ENCODE data around the gene IQSEC3. TPM values are rescaled to one million over a fixed set of nuclear protein-coding genes. Genes with fewer than 3 reads are reported as not detected.
"Not testable (repeated sequence)": the region's sequence is repeated elsewhere in the genome, so short reads cannot be mapped to it uniquely, and the experiment has no call there.

Gene IQSEC3
- total RNA-seq, 4 donors from 2014 or later = 1.3 to 4.4 (median 3.3) TPM

DNA sequence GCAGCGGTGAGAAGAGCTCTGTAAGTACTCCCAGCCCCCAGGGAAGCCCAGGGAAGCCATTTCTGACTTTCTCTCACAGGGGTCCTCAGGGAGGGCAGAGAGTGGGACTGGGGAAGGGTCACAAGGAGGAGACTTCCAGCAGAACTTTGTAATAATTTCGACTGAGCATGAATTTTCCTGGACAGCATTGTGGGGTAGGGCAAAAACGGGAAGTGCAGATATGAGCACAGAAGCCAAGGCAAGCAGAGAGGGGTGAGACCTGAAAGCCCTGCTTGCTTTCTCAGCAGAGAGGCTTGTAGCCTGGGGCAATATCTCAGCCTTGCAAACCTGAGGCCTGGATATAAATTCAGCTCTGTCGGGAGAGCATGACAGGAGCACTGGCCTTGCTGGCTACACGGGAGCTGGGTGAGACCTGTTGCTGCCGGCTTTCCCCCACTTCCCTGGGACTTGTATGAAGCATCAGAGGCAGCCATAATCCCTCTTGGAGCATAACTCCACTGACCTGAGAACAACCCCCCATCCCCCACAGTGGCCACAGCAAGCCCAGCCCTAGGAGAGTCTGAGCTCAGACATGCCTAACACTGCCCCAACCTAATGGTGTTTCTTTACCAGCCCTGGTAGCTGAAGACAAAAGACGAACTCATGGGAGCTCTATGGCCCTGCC is 9.8 kb upstream of the IQSEC3 start:
- ATAC-seq (ENCODE audit: low FRiP score) (peak; percentile 5), DNase-seq (ENCODE audit: low spot score) (no peak)
- TF ChIP-seq, protein P1, sequence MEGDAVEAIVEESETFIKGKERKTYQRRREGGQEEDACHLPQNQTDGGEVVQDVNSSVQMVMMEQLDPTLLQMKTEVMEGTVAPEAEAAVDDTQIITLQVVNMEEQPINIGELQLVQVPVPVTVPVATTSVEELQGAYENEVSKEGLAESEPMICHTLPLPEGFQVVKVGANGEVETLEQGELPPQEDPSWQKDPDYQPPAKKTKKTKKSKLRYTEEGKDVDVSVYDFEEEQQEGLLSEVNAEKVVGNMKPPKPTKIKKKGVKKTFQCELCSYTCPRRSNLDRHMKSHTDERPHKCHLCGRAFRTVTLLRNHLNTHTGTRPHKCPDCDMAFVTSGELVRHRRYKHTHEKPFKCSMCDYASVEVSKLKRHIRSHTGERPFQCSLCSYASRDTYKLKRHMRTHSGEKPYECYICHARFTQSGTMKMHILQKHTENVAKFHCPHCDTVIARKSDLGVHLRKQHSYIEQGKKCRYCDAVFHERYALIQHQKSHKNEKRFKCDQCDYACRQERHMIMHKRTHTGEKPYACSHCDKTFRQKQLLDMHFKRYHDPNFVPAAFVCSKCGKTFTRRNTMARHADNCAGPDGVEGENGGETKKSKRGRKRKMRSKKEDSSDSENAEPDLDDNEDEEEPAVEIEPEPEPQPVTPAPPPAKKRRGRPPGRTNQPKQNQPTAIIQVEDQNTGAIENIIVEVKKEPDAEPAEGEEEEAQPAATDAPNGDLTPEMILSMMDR (IDR thresholded peaks at IDR 0.05) = no peak

DNA sequence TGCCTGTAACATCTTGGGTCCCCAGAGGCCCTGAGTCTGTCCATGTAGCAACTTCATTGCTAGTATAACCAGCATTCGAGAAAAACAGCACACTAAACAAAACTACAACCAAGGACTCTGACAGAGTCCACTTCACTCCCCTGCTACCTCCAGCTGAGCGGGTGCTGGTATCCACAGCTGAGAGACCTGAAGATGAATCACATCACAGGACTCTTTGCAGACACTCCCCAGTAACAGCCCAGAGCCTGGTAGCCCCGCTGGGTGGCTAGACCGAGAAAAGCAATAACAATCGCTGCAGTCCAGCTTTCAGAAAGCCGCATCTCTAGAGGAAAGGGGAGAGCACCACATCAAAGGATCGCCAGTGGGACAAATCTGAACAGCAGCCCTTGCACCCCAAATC is 9.0 kb upstream of the IQSEC3 start:
- DNase-seq (ENCODE audit: low spot score) (no peak), ATAC-seq (ENCODE audit: low FRiP score) (no peak)
- TF ChIP-seq, protein P1 (IDR thresholded peaks at IDR 0.05) = peak in 1 of 3 donors; percentile 22

DNA sequence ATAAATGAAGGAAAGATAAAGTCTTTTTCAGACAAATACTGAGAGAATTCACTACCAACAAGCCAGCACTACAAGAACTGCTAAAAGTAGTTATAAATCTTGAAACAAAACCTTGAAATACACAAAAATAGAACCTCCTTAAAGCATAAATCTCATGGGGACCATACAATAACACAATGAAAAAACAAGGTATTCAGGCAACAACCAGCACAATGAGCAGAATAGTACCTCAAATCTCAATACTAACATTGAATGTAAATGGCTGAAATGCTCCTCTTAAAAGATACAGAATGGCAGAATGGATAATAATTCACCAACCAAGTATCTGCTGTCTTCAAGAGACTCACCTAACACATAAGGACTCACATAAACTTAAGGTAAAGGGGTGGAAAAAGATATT is 7.7 kb upstream of the IQSEC3 start:
- ATAC-seq (ENCODE audit: low FRiP score) (no peak), DNase-seq (ENCODE audit: low spot score) (no peak)
- TF ChIP-seq, protein P1 (IDR thresholded peaks at IDR 0.05) = no peak

DNA sequence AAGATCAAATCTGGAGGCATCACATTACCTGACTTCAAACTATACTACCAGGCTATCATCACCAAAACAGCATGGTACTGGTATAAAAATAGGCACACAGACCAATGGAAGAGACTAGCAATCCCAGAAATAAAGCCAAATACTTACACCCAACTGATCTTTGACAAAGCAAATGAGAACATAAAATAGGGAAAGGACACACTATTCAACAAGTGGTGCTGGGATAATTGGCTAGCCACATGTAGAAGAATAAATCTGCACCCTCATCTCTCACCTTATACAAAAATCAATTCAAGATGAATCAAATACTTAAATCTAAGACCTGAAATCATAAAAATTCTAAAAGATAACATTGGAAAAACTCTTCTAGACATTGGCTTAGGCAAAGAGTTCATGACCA is 4.7 kb upstream of the IQSEC3 start:
- not testable (repeated sequence) for ATAC-seq (ENCODE audit: low FRiP score)

DNA sequence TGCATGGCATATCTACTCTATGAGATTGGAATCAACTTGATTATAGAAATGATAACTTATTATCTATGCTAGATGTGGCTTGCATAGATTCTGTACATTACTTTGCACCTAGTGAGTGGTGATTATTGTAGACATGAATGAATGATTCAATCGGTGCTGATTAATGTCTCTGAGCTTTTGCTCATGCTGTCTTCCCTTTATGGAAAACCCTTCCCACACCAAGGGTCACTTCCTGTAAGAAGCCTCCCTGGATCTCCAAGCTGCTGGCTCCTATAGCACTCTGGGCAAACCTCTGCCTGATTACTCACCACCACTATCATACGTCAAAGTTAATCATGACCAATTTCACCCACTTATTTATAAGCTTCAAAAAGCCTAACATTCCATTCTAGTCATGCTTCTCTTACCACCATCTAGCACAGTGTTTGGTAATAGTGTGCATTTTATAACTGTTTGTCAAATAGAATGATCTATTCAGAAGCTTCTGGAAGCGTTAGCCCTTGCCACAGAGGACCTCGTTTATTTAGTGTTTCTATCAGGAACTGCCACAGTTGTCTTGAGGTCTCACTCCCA is 990 bp upstream of the IQSEC3 start:
- ATAC-seq (ENCODE audit: low FRiP score); DNase-seq (ENCODE audit: low spot score): not testable (repeated sequence)

More for the DNA sequence above, 4.7 kb upstream of the IQSEC3 start:
- DNase-seq (ENCODE audit: low spot score) = not testable (repeated sequence)

DNA sequence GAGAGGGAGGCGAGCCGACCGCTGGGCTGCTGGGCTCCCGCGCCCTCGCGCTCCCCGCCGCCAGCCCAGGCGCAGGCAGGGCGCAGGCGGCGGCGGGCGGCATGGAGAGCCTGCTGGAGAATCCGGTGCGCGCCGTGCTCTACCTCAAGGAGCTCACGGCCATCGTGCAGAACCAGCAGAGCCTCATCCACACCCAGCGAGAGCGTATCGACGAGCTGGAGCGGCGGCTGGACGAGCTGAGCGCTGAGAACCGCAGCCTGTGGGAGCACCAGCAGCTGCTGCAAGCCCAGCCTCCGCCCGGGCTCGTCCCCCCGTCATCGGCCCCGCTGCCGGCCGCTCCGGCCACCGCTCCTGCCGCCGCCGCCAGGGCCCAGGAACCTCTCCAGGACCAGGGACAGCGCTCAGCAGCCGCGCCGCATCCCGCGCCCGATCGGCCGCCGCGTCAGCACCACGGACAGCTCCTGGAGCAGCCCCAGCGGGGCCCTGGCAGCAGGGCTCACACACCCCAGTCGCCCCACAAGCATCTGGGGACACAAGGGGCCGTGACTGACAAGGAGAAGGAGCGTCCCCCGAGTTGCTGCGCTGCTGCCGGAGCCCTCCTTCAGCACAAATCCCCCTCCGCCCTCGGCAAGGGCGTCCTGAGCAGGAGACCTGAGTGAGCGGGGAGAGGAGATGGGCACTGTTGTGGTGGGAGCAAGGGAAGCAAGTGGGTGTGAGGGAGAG is 376 bp downstream of the IQSEC3 start:
- not testable (repeated sequence) for DNase-seq (ENCODE audit: low spot score)
- peak; percentile 94 for ATAC-seq (ENCODE audit: low FRiP score)

DNA sequence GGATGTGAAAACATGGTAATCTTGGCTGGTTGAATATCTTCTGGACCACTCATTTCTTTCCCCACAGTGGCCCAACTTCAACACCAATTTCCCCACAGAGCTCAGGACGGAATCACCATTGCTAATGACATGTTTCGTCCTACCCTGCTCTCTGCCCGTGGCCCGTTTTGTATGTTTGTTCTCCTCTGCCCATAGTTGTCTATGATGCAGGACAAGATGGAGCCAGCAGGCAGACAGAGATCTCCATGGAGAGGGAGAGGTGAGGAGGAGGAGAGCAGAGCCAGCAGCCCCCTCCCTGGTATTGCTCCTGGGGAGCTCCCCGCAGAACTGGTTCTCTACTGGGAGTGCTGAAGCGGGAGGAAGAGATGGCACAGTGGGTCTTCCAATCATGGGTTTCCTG is 3.1 kb downstream of the IQSEC3 start:
- DNase-seq (ENCODE audit: low spot score); ATAC-seq (ENCODE audit: low FRiP score): not testable (repeated sequence)

DNA sequence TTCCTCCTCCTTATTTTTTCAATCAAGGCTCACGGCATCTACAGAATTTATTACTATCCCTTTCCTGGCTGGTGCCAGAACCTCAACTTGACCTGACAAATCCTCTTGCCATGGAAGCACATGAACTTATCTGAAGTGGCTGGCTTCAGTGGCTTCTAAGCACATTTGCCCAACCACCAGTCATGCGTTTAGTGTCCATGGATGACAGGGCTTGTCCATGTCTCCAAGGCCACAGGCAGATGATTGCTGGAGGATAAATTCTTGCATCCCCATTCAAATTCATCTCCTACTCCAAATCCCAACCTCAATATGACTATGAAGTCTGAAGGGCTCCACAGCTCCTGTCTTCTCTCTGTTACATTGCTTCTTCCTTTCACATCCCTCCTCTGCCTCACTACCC is 4.0 kb downstream of the IQSEC3 start:
- not testable (repeated sequence) for ATAC-seq (ENCODE audit: low FRiP score)

DNA sequence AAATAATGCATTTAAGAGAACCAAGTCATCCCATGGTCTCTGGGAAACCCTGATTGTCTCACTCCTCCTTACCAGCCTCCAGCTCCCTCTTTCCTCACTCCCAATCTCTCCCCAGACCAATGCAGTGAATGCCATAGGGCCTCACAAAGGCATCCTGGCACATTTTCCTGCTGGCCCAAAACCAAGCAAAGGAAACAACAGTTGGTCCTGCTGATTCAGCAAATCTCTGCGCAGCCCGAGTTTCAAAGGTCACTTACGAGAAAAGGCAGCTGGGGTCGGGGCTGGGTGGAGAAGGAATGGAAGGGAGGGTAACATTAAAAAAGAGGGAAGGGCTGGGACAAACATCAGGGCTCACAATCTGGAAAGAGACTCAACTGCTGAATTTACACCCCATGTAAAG is 5.5 kb downstream of the IQSEC3 start:
- DNase-seq (ENCODE audit: low spot score); ATAC-seq (ENCODE audit: low FRiP score): not testable (repeated sequence)

More for the DNA sequence above, 4.0 kb downstream of the IQSEC3 start:
- DNase-seq (ENCODE audit: low spot score) = not testable (repeated sequence)

DNA sequence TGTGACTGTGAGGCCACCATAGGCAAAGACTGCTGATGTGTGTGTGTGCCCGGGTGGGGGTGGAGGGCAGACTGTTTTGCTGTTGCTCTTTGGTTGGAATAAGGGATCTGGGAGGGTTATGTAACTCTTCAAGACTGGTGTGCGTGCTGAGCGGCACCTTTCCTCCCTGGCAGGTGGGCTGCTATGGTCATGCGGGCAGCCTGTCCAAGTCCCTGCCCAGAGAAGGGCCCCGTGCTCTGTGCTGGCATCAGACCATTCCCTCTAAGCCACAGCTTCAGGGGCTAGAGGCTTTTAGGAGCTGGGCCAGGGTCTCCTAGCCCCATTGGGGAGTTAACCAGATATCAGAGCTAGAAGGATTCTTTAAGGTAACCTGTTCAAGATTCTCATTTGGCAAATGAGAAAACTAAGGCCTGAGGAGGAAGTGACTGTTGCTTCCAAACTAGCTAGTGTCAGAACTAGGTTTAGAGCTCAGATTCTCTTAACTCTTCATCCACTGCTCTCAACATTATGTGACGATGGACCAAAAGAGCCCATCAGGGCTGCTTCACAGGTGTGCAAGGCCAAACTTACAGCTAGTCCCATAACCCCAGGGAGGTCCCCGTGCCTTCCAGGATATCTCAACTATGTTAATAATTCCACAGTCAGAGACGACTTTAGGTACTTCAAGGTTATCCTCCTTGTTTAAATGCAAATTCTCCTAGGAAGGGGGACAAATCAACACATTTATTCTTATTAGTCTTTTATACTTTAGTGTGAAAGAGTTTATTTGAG is 8.0 kb downstream of the IQSEC3 start:
- ATAC-seq (ENCODE audit: low FRiP score); DNase-seq (ENCODE audit: low spot score): not testable (repeated sequence)

DNA sequence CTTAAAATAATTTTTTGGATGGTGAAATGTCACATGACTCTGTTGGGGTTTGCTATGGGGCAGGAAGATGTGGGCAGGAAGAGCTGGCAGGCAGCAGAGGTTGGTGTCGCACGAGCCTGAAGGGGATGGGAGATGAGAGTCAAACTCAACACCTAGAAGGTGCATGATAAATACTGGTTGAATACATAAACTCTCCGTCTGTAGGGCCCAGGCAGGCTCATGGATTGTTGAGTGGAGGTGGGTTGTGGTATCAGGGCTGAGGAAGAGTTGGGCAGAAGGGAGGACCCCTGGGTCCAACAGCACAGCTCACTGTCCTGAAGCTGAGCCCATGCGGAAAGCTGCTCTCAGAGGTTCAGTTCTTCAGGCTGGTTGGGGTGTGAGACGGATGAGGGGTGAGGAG is 9.0 kb downstream of the IQSEC3 start:
- DNase-seq (ENCODE audit: low spot score); ATAC-seq (ENCODE audit: low FRiP score): not testable (repeated sequence)

DNA sequence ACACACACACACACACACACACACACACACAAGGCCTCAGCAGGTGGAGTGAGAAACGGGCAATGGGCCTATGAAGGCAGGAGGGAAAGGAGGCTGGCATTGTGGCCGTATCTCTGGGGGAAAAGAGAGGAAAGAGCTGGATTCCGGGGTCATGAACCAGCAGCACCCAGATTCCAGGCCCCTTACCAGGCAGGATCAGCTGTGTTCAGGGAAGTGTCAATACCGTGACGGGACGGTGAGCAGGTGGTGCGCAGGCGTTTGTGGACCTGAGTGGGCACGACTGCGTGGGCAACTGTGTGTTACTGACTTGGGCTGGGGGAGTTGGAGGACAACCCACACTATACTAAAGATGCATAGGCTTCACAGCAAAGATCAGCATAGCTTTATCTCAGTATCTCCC is 9.5 kb downstream of the IQSEC3 start:
- ATAC-seq (ENCODE audit: low FRiP score); DNase-seq (ENCODE audit: low spot score): not testable (repeated sequence)

DNA sequence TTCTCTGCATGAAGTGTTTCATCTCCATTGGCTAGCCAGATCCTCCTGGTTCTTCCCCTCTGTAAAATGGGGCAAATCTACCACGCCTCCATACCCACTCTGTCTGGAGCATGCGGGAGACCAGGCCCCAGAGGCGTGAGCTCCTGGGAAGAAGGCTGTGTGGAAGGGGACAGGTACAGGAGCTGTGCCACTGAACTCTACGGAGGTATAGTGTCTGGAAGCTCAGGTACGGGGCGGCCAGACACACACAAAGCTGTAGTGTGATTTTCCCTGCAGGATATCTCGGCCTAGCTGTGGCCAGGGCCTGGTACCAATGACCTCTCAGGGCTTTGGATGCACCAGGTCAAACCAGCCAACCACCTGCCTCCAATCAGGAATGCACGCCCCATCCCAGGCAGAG is 10.0 kb downstream of the IQSEC3 start:
- DNase-seq (ENCODE audit: low spot score); ATAC-seq (ENCODE audit: low FRiP score): not testable (repeated sequence)

DNA sequence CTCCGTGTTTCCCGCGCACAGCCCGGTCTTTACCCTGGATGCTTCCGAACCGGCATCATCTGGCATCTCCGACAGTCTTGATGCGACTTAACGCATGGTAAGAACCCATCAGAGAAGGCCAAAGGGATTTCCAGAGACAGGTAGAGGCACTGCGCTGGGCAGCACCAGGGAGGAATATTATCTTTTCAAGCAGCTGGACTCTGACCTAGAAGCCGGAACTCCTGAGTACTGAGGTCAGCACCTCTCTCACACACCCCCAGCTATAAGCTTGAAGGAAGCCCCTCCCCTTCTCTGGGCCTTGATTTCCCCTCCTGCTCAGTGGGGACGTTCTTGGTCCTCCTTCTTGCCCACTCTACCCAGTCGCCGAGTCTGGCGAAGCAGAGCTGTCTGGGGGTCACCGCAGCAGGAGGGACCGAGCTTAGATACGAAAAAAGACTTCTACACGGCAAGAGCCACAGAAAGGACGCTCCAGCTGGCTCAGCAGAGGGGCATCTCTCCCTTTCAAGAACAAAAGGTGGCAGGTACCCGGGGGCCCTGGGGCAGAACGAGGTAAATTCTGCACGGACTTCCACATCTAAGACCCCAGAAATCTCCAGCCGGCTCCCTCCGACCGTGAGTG is 10.6 kb downstream of the IQSEC3 start:
- not testable (repeated sequence) for DNase-seq (ENCODE audit: low spot score)
- peak; percentile 18 for ATAC-seq (ENCODE audit: low FRiP score)
